Upper lobe of right lung (tissue), 1 donor: Measurements from ENCODE around the gene CORO1C. TPM values are rescaled to one million over a fixed set of nuclear protein-coding genes. Genes with fewer than 3 reads are reported as not detected.

ENCODE experiments used
- ATAC-seq: fragments of 200-7000 bp; cut with Tn5 transposase; one replicate; pipeline ENCODE4 v1.9.1; 2020; ENCODE audit warnings: mild to moderate bottlenecking, moderate library complexity
- DNase-seq: peaks from one replicate; pipeline ENCODE4 v3.0.0-alpha.2; 2020
- H3K27ac ChIP-seq: fragments of 200-600 bp; one replicate; pipeline ENCODE4 v1.8.0; 2022
- H3K27me3 ChIP-seq: fragments of 200-600 bp; one replicate; pipeline ENCODE4 v1.8.0; 2022; ENCODE audit warnings: mild to moderate bottlenecking
- H3K36me3 ChIP-seq: fragments of 200-600 bp; one replicate; pipeline ENCODE4 v1.8.0; 2022
- H3K4me1 ChIP-seq: fragments of 200-600 bp; one replicate; pipeline ENCODE4 v1.8.0; 2022
- H3K4me3 ChIP-seq: fragments of 200-600 bp; one replicate; pipeline ENCODE4 v1.8.0; 2022; ENCODE audit warnings: mild to moderate bottlenecking
- H3K9me3 ChIP-seq: fragments of 200-600 bp; one replicate; pipeline ENCODE4 v1.8.0; 2022
- intact Hi-C: fragments of 100-400 bp; cut with DNase I; formaldehyde crosslinking; loops from one replicate; pipeline ENCODE4 v1.11.0; 2022
- total RNA-seq: library from RNA; stranded (reverse); fragmentation: NEBNext Ultra II Directional; extraction: Animal tissue kit (Norgen Biotek cat#: 25700); gene quantifications from one replicate; pipeline ENCODE4 v1.2.1, GENCODE V29; 2021
- TF ChIP-seq, protein P1 (sequence below): fragments of 200-600 bp; IDR thresholded peaks from one replicate; pipeline ENCODE4 v1.8.0; 2022; ENCODE audit warnings: antibody characterized with exemption
- donor health status: DM: no; HTN: yes; CAD: no; lungs with severe emphysema.

CORO1C gene
- total RNA-seq, 1 donor from 2014 or later = 257 TPM

- ATAC-seq = no peak
- no peak overlapping the region for H3K4me3 ChIP-seq
- TF ChIP-seq, protein P1, sequence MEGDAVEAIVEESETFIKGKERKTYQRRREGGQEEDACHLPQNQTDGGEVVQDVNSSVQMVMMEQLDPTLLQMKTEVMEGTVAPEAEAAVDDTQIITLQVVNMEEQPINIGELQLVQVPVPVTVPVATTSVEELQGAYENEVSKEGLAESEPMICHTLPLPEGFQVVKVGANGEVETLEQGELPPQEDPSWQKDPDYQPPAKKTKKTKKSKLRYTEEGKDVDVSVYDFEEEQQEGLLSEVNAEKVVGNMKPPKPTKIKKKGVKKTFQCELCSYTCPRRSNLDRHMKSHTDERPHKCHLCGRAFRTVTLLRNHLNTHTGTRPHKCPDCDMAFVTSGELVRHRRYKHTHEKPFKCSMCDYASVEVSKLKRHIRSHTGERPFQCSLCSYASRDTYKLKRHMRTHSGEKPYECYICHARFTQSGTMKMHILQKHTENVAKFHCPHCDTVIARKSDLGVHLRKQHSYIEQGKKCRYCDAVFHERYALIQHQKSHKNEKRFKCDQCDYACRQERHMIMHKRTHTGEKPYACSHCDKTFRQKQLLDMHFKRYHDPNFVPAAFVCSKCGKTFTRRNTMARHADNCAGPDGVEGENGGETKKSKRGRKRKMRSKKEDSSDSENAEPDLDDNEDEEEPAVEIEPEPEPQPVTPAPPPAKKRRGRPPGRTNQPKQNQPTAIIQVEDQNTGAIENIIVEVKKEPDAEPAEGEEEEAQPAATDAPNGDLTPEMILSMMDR = no peak
- no peak overlapping the region for H3K27ac ChIP-seq
- DNase-seq = no peak
- H3K9me3 ChIP-seq = no peaks in the 10 kb centered on the region
- no peaks in the 10 kb centered on the region for H3K4me1 ChIP-seq
- intact Hi-C loops = no loop called here
- no peaks in the 10 kb centered on the region for H3K27me3 ChIP-seq
- H3K36me3 ChIP-seq = peaks cover 32% of the 10 kb centered on the region
Observed at GRCh38 chr12:108677381-108677780, 53.9 kb downstream of the CORO1C start.

- peaks cover 32% of the 10 kb centered on the region for H3K36me3 ChIP-seq
Observed at GRCh38 chr12:108676707-108677106, 54.6 kb downstream of the CORO1C start.

DNA sequence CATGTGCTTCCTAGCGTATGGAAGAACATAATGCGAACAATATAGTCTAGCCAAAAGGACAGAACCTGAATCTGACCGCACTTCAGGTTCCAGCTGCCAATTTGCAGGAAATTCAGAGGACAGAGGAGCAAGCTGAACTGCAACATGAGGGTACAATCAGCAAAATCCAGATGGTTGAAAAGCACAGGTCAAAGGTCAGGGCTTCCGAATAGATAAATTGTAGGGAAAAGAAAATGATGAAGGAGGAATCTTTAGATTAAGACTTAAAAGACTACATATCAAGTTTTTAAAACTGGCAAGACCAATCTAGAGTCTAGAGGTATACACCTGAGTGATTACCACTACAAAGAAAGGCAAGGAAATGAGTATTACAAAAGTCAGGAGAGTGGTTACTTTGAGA lies 55.5 kb downstream of the CORO1C start:
- Histone ChIP-seq H3K27ac (no peak overlapping the region), H3K36me3 (peaks cover 32% of the 10 kb centered on the region), H3K4me1 (no peaks in the 10 kb centered on the region), H3K9me3 (no peaks in the 10 kb centered on the region), H3K4me3 (no peak overlapping the region), H3K27me3 (no peaks in the 10 kb centered on the region)
- ATAC-seq (no peak), DNase-seq (no peak)
- intact Hi-C loops = no loop called here
- TF ChIP-seq, protein P1 = no peak

More at GRCh38 chr12:108676707-108677106, 54.6 kb downstream of the CORO1C start:
- Histone ChIP-seq H3K27me3 (no peaks in the 10 kb centered on the region), H3K27ac (no peak overlapping the region), H3K4me1 (no peaks in the 10 kb centered on the region), H3K4me3 (no peak overlapping the region), H3K9me3 (no peaks in the 10 kb centered on the region)
- ATAC-seq (no peak), DNase-seq (no peak)
- intact Hi-C loops = no loop called here
- TF ChIP-seq, protein P1 = no peak

- no peaks in the 10 kb centered on the region for H3K27me3 ChIP-seq
- H3K27ac ChIP-seq = no peak overlapping the region
- no peaks in the 10 kb centered on the region for H3K9me3 ChIP-seq
- H3K4me1 ChIP-seq = peaks cover 19% of the 10 kb centered on the region
- no peak for DNase-seq
- TF ChIP-seq, protein P1 = no peak
- peaks cover 21% of the 10 kb centered on the region for H3K36me3 ChIP-seq
- no peak for ATAC-seq
- no peak overlapping the region for H3K4me3 ChIP-seq
- intact Hi-C loops = no loop called here
Observed at GRCh38 chr12:108672054-108672453, 59.3 kb downstream of the CORO1C start.

DNA sequence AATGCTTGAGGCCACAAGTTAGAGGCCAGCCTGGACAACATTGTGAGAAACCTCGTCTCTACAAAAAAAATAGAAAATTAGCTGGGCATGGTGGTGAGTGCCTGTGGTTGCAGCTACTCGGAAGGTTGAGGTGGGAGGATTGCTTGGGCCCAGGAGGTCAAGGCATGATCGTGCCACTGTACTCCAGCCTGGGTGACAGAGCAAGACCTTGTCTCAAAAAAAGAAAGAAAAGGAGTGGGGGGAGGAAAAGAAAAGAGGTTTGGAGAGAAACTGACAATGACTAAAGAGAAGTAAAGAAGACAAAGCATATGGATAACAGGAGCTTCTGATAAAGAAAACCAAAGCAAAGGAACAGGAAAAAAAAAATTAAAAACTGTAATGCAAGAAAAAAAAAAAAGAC lies 60.2 kb downstream of the CORO1C start:
- no peak for ATAC-seq
- H3K4me1 ChIP-seq = peaks cover 29% of the 10 kb centered on the region
- no peaks in the 10 kb centered on the region for H3K27me3 ChIP-seq
- H3K27ac ChIP-seq = no peak overlapping the region
- peaks cover 14% of the 10 kb centered on the region for H3K36me3 ChIP-seq
- no peaks in the 10 kb centered on the region for H3K9me3 ChIP-seq
- no peak overlapping the region for H3K4me3 ChIP-seq
- TF ChIP-seq, protein P1 = no peak
- DNase-seq = no peak
- intact Hi-C loops = no loop called here

DNA sequence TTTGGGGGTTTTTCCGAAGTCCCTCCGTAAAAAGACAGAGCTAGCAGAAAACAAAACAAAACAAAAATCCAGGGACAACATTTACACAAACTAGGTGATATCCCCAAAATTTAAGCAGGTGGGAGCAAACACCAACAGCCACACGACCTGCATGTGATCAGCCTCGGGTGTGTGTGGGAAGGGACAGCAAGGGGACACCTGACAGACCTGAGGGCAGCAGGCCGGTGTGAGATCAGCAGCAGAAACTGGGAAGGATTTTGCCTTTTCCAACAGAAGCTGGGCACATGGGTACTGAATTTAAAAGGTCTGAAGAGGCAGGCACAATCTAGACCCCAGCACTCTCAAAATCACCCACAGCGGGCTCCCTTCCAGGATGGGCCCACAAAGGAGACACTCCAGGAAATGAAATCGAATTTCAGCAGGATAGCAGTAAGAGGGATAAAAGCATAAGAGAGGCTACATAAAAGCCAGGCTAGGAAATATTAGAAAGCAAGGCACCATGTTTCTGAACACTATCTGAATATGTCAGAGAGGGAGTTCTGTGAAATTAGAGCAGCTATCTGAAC lies 61.2 kb downstream of the CORO1C start:
- no peak for ATAC-seq
- Histone ChIP-seq H3K4me1 (peaks cover 38% of the 10 kb centered on the region), H3K27ac (no peak overlapping the region)

More for the DNA sequence above, 61.2 kb downstream of the CORO1C start:
- TF ChIP-seq, protein P1 = no peak
- H3K9me3 ChIP-seq = no peaks in the 10 kb centered on the region
- no peaks in the 10 kb centered on the region for H3K27me3 ChIP-seq
- H3K36me3 ChIP-seq = peaks cover 7% of the 10 kb centered on the region
- DNase-seq = no peak
- no peak overlapping the region for H3K4me3 ChIP-seq
- intact Hi-C loops = no loop called here
